Spinal cord (tissue), 10 donors: ENCODE measurements around the gene NHSL2. TPM values are rescaled to one million over a fixed set of nuclear protein-coding genes. Genes with fewer than 3 reads are reported as not detected.
A peak's percentile ranks its signal among the peaks of the same experiment; 100 is the strongest.

Source experiments
- DNase-seq, 6 donors: peaks; one replicate each; pipeline versions ENCODE4 v3.0.0 to v3.0.0-alpha.2; 2013 to 2015; ENCODE audit warnings: low spot score in 6 of 6, low read depth in 4 of 6
- H3K27ac ChIP-seq: one replicate; pipeline ENCODE4 v1.5.1; 2013; ENCODE audit warnings: low read depth, low read length, control low read depth
- H3K27me3 ChIP-seq: one replicate; pipeline ENCODE4 v1.6.1; 2013; ENCODE audit warnings: low read length; ENCODE audit not compliant: control insufficient read depth, insufficient read depth
- H3K36me3 ChIP-seq: one replicate; pipeline ENCODE4 v1.6.1; 2013; ENCODE audit warnings: low read length; ENCODE audit not compliant: control insufficient read depth, insufficient read depth
- H3K4me1 ChIP-seq: one replicate; pipeline ENCODE4 v1.6.1; 2013; ENCODE audit warnings: low read length; ENCODE audit not compliant: control insufficient read depth, insufficient read depth
- H3K4me3 ChIP-seq: one replicate; pipeline ENCODE4 v1.5.1; 2013; ENCODE audit warnings: low read depth, low read length, control low read depth
- H3K9me3 ChIP-seq: one replicate; pipeline ENCODE4 v1.6.1; 2013; ENCODE audit warnings: low read length; ENCODE audit not compliant: control insufficient read depth, insufficient read depth
- WGBS: methylation state at CpG from one replicate; pipeline ENCODE4 v1.1.5; 2013; ENCODE audit warnings: missing lambda C conversion rate; ENCODE audit not compliant: insufficient coverage; 5-methylcytosine and 5-hydroxymethylcytosine counted together
- polyA plus RNA-seq, 2 donors: library from polyadenylated mRNA; unstranded; fragments of 120-200 nt; gene quantifications; one replicate each; pipeline ENCODE4 v1.2.1, GENCODE V29; 2013; ENCODE audit not compliant: insufficient read length in 2 of 2
- total RNA-seq, 2 donors: library from RNA; depleted of rRNA in 1 of 2; stranded (reverse); fragments of 120-200 nt in 1 of 2; fragments of >200 nt in 1 of 2; gene quantifications; one replicate each; pipeline versions ENCODE4 v1.2.3 to v1.2.4, GENCODE V29; 2013 to 2014
- donor health status: healthy.

NHSL2 gene
- total and polyA plus RNA-seq, 4 donors: 6.1 to 19.2 (median 8.5) TPM

DNA sequence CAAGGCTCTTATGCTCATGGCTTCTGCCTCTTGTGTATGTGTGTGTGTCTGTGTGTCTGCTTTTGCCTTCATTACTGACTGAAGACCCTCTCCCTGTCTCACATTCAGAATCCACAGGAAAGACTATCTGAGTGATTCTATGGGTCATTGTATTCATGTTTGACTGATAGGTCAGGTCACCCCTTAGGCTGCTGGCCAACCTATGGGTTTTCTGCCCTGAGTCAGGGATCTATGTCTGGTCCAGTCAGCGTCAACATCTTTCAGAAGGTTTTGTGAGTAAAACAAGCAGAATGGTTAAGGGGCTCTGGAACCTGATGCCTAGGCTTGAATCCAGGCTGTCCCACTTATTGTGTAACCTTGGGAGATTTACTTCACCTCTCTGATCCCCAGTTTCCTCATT lies 30.5 kb downstream of the NHSL2 start:
- peaks cover under 1% of the 10 kb centered on the region for H3K4me1 ChIP-seq
- no peak overlapping the region for H3K27ac ChIP-seq
- no peaks in the 10 kb centered on the region for H3K9me3 ChIP-seq
- peaks cover 7% of the 10 kb centered on the region for H3K27me3 ChIP-seq
- no peaks in the 10 kb centered on the region for H3K36me3 ChIP-seq
- WGBS: no CpG with 5 or more reads among the region's 1 CpG
- no peak overlapping the region for H3K4me3 ChIP-seq
- no peak for DNase-seq

DNA sequence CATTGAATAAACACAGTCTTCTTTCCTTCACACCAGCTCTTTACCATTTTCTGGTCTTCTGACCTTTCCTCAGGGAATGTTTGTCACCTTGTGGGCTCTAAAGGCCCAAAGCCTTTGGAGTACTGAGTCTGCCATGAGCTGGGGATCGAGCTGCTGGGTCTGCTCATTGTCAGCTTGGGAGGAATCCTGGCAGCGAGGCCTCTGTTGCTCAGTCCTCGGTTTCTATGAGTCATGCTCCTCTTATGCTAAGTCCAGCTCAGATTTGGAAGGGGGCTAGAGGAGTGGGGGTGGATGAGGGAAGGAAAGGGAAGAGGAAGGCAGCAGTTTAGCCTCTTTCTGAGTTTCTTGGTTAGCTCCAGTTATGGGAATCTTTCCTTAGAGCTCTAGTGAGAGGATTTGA lies 31.1 kb downstream of the NHSL2 start:
- H3K36me3 ChIP-seq: no peaks in the 10 kb centered on the region
- H3K27me3 ChIP-seq: peaks cover 6% of the 10 kb centered on the region
- H3K9me3 ChIP-seq: no peaks in the 10 kb centered on the region
- 31% methylated on average over 3 of the region's 3 CpGs for WGBS
- no peaks in the 10 kb centered on the region for H3K4me1 ChIP-seq
- H3K4me3 ChIP-seq: no peak overlapping the region
- no peak overlapping the region for H3K27ac ChIP-seq
- DNase-seq: no peak

DNA sequence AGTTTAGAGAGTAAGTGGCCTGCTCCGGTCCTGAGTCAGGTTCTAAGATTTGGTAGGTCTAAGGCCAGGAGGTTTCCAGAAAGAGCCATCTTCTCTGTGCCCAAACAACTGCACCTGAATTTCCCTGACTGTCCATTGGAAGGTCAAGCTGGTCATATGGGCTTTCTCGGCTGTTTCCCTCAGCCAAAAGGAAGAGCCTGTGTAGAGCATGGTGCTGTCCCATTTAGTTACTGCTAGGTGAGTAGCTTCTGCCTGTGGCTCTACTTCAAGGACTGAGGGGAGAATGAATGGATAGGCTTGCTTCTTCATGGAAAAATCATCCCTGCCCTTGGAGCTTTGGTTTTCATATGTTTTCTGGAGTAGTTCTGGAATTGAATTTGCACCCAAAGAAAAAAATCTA lies 33.7 kb downstream of the NHSL2 start:
- Histone ChIP-seq H3K9me3 (no peaks in the 10 kb centered on the region), H3K27me3 (peaks cover 4% of the 10 kb centered on the region), H3K4me3 (no peak overlapping the region), H3K27ac (no peak overlapping the region), H3K4me1 (no peaks in the 10 kb centered on the region), H3K36me3 (no peaks in the 10 kb centered on the region)
- WGBS: 72% methylated on average over 2 of the region's 2 CpGs
- no peak for DNase-seq

DNA sequence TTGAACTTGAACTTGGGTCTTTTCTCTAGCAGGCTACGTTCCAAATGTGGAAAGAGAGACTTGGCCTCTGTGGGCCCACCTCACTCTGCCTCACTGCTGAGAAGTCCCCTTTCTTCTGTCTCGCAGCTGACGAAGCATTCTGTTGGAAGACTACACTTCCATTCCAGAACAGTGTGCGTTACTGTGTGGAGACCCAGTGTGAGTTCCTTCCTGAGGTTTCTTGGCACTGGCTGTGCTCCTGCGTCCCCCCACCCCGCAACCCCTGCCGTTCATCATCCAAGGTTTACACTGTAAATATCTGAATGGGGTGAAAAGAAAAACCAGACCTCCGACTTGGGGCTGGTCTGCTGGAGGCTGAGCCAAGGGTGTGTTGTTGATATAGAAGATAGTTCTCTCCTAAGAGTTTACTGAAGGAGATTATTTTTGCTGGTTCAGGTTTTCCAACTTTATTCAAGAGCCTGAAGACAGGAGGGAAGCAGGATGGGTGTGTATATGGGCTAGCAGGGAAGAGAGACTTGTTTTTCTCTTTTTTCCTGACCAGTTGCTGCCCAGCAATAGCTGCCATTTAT lies 34.7 kb downstream of the NHSL2 start:
- Histone ChIP-seq H3K4me3 (no peak overlapping the region), H3K36me3 (no peaks in the 10 kb centered on the region), H3K27ac (peak overlapping the region; percentile 16), H3K27me3 (peaks cover 4% of the 10 kb centered on the region), H3K4me1 (no peaks in the 10 kb centered on the region), H3K9me3 (no peaks in the 10 kb centered on the region)
- DNase-seq: peak in 1 of 6 donors; percentile 59
- WGBS: 71% methylated on average over 5 of the region's 8 CpGs

DNA sequence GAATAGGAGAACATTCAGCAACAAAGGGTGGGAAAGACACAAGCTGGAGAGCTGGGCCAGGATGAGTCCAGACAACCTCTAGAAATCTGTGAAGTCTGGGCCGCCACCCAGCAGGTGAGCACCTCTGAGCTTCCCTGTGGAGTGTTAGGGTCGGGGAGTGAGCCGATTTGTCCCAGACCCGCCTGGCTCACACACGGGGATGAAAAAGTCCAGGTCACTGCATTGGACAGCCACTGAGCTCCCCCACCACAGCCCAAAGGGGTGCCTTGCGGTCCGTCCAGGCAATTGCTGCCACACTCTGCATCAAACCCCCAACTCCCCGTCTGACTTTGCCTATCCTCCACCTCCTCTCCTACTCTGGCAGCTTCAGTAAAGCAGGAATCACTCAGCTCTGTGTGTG lies 38.7 kb downstream of the NHSL2 start:
- WGBS: 59% methylated on average over 8 of the region's 8 CpGs
- Histone ChIP-seq H3K27me3 (peaks cover 10% of the 10 kb centered on the region), H3K27ac (no peak overlapping the region), H3K4me1 (peaks cover 5% of the 10 kb centered on the region), H3K9me3 (no peaks in the 10 kb centered on the region), H3K36me3 (no peaks in the 10 kb centered on the region), H3K4me3 (no peak overlapping the region)
- no peak for DNase-seq

DNA sequence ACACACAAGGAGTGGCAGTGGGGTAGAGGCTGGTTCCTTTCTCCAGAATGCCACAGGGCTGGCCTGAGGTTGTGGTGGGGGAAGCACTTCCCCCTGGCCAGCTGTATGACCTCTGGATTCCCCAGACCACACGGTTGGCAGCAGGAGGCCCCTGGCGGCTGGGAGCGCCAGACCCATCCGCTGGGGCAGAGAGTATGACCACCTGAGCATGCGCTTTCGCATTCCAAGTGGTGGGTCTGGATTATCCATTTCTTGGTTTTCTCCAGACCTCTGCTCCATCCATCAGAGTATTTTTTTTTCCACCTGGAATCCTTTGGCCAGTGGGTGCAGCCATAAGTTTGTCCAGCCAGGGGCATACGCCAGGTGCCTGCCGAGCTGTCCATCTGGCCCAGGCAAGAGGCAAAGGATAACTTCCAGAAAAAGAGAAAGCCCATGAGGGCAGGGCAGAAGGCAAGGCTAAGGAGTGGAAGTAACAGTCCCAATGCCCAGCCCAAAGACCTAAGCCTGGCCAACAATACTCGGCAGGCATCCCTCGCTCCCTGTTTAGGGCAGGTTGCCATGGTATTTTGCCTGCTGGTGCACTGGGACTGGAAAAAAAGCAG lies 39.3 kb downstream of the NHSL2 start:
- Histone ChIP-seq H3K36me3 (no peaks in the 10 kb centered on the region), H3K4me1 (peaks cover 7% of the 10 kb centered on the region), H3K27ac (no peak overlapping the region), H3K4me3 (no peak overlapping the region), H3K9me3 (no peaks in the 10 kb centered on the region), H3K27me3 (peaks cover 11% of the 10 kb centered on the region)
- peak in 1 of 6 donors; percentile 21 for DNase-seq
- 78% methylated on average over 7 of the region's 10 CpGs for WGBS

DNA sequence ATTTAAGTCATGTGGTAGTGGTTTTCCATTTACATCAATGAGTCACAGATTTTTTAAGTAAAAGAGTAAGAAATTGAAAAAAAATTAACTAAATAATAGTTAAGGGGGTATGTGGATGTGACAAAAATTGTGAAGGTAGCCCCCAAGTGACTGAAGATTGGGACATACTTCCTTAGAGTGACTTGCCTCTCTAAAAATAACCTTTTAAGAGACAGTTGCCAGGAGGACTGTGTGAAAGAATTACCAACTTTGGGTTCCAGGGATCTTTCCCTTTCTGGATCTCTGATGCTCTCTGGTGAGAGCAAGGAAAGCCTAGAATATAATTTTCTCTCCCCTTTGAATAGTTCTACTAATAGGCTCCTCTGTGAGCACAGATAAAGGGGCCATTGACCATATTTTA lies 42.7 kb downstream of the NHSL2 start:
- DNase-seq: no peak
- Histone ChIP-seq H3K36me3 (no peaks in the 10 kb centered on the region), H3K27me3 (peaks cover 8% of the 10 kb centered on the region), H3K4me1 (peaks cover 11% of the 10 kb centered on the region), H3K9me3 (no peaks in the 10 kb centered on the region), H3K4me3 (no peak overlapping the region), H3K27ac (no peak overlapping the region)

DNA sequence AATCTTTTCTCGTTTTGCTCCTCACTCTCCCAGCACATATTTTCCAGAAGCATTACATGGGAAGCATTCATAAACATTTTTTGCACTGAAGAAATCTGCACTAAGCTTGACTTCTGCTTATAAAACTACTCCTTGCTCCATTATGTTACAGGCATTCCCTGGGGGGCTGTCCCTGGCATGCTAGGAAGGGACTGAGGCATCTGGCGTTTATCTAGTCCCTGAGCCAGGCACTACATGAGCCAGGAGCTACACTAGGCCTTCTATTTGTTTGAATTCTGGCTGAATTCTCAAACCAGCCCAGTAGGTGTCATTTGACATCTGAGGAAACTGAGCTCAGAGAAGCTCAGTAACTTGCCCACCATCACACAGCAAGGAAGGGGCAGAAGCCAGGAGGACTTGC lies 43.3 kb downstream of the NHSL2 start:
- peaks cover 11% of the 10 kb centered on the region for H3K4me1 ChIP-seq
- WGBS: 54% methylated on average over 2 of the region's 2 CpGs
- H3K36me3 ChIP-seq: no peaks in the 10 kb centered on the region
- no peaks in the 10 kb centered on the region for H3K9me3 ChIP-seq
- H3K27ac ChIP-seq: no peak overlapping the region
- DNase-seq: peak in 2 of 6 donors; percentile 6 to 18
- H3K27me3 ChIP-seq: peaks cover 8% of the 10 kb centered on the region
- H3K4me3 ChIP-seq: no peak overlapping the region

DNA sequence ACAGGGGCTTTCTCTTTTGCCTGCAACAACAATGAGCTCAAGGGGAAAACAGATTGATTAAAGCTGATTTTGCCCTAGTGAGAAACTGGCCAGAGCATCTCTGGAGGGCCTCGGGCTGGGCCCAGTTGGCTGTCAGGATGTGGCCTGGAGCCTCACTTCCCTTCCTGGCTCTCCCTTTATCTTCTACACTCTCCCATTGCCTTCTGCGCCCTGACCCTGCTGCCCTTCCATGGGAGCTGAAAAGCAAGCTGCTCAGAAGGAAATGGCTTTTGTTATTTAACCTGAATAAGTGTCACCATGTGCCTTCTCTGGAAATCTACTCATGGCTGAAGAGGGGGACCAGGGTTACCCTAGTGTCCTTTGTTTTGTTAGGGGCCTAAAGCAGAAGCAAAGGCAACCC lies 43.8 kb downstream of the NHSL2 start:
- no peak for DNase-seq
- Histone ChIP-seq H3K4me3 (no peak overlapping the region), H3K27me3 (peaks cover 8% of the 10 kb centered on the region), H3K9me3 (no peaks in the 10 kb centered on the region), H3K36me3 (no peaks in the 10 kb centered on the region), H3K27ac (no peak overlapping the region), H3K4me1 (peaks cover 11% of the 10 kb centered on the region)
- 17% methylated on average over 1 of the region's 2 CpGs for WGBS

DNA sequence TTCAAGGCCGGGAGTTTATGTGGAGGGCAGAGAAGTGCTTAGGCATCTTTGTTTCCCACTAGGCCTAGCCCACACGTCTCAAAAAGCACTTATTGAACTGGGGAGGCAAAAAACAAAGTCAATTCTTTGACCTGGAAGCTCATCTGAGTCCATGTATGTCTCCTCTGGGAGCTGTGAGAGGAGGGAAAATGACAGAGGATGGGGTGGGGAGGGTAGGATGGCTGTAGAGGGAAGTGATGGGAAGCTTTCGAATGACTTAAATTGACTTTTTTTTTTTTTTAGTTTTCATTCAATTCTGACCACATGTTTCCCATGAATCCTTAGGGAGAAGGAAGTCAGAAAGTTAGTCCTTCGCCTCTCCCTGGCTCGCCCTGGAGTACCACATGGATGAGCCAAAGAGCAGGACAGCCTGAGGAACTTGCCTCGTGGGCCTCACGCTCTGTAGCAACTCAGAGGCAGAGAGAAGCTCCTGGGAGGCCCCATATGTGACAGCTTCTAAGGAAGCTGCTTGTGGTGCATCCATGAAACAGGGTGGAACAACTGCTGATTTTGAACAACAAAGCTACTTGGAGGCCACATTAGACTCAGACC lies 45.0 kb downstream of the NHSL2 start:
- DNase-seq: no peak
- WGBS: 60% methylated on average over 5 of the region's 7 CpGs
- H3K27me3 ChIP-seq: peaks cover 8% of the 10 kb centered on the region
- H3K4me3 ChIP-seq: no peak overlapping the region
- peaks cover 2% of the 10 kb centered on the region for H3K9me3 ChIP-seq
- H3K4me1 ChIP-seq: peaks cover 11% of the 10 kb centered on the region
- no peak overlapping the region for H3K27ac ChIP-seq
- H3K36me3 ChIP-seq: no peaks in the 10 kb centered on the region
